Neural cell (in vitro differentiated cells): ENCODE measurements around the gene PIGL. TPM values are rescaled to one million over a fixed set of nuclear protein-coding genes. Genes with fewer than 3 reads are reported as not detected.

Experiments used
- H2AFZ ChIP-seq: fragments of 200-600, 300-800 bp; sonication (generic), shearing (Covaris generic); 2 replicates; pipeline ENCODE4 v1.6.0; 2014; ENCODE audit warnings: low read depth, mild to moderate bottlenecking, antibody characterized with exemption, low read length, moderate library complexity
- H3F3A ChIP-seq: fragments of 200-600 bp; shearing (Covaris generic); 2 replicates; pipeline ENCODE4 v1.6.1; 2016; ENCODE audit warnings: mild to moderate bottlenecking, moderate library complexity, mixed read lengths, antibody characterized with exemption, low read length; ENCODE audit not compliant: insufficient read depth, poor library complexity, severe bottlenecking
- H3K27ac ChIP-seq: fragments of 200-600, 300-800 bp; sonication (generic), shearing (Covaris generic); 2 replicates; pipeline ENCODE4 v1.5.1; 2014; ENCODE audit warnings: mild to moderate bottlenecking, low read length, moderate library complexity
- H3K27me3 ChIP-seq: fragments of 300-800, 200-600 bp; sonication (generic), shearing (Covaris generic); 2 replicates; pipeline ENCODE4 v1.6.0; 2014; ENCODE audit warnings: mild to moderate bottlenecking, low read depth, low read length, moderate library complexity; ENCODE audit not compliant: insufficient read depth
- H3K36me3 ChIP-seq: fragments of 300-800, 200-600 bp; sonication (generic), shearing (Covaris generic); 2 replicates; pipeline ENCODE4 v1.5.1; 2014; ENCODE audit warnings: mild to moderate bottlenecking, antibody characterized with exemption, low read length, moderate library complexity; ENCODE audit not compliant: insufficient read depth
- H3K4me2 ChIP-seq: fragments of 300-800, 200-600 bp; sonication (generic), shearing (Covaris generic); 2 replicates; pipeline ENCODE4 v1.6.0; 2014; ENCODE audit warnings: mild to moderate bottlenecking, low read length
- H3K4me3 ChIP-seq: fragments of 300-800, 200-600 bp; sonication (generic), shearing (Covaris generic); 2 replicates; pipeline ENCODE4 v1.5.1; 2014; ENCODE audit warnings: mild to moderate bottlenecking, low read length, moderate library complexity
- H3K79me2 ChIP-seq: fragments of 200-600 bp; shearing (Covaris generic); replicated peaks from 2 replicates; pipeline ENCODE4 v1.6.0; 2014; ENCODE audit warnings: mild to moderate bottlenecking, low read length, moderate library complexity; ENCODE audit not compliant: insufficient read depth
- H3K9ac ChIP-seq: fragments of 300-800, 200-600 bp; sonication (generic), shearing (Covaris generic); 2 replicates; pipeline ENCODE4 v1.6.1; 2016; ENCODE audit warnings: mild to moderate bottlenecking, low read length, mixed read lengths
- H3K9me2 ChIP-seq: fragments of 200-600 bp; shearing (Covaris generic); 2 replicates; pipeline ENCODE4 v1.6.1; 2016; ENCODE audit warnings: mild to moderate bottlenecking, low read length, mixed read lengths; ENCODE audit not compliant: insufficient read depth
- H3K9me3 ChIP-seq: fragments of 200-600, 300-800 bp; sonication (generic), shearing (Covaris generic); 2 replicates; pipeline ENCODE4 v1.6.1; 2016; ENCODE audit warnings: mild to moderate bottlenecking, mixed run types, low read length, moderate library complexity, mixed read lengths
- H4K20me1 ChIP-seq: fragments of 200-600 bp; shearing (Covaris generic); 2 replicates; pipeline ENCODE4 v1.6.1; 2016; ENCODE audit warnings: mild to moderate bottlenecking, mixed run types; ENCODE audit not compliant: insufficient read depth
- CTCF ChIP-seq: fragments of 450-650 bp; IDR thresholded peaks from 2 replicates; pipeline ENCODE4 v1.5.1; 2014; ENCODE audit warnings: antibody characterized with exemption, mild to moderate bottlenecking, moderate library complexity; ENCODE audit not compliant: poor library complexity, severe bottlenecking
- EP300 ChIP-seq: fragments of 450-650 bp; conservative IDR thresholded peaks from 2 replicates; pipeline ENCODE4 v1.6.1; 2014; ENCODE audit warnings: antibody characterized with exemption, mild to moderate bottlenecking, moderate library complexity; ENCODE audit not compliant: poor library complexity, severe bottlenecking
- EZH2 ChIP-seq: fragments of 200-600, 300-800 bp; shearing (Covaris generic), sonication (generic); IDR thresholded peaks from 2 replicates; pipeline ENCODE4 v1.6.1; 2014; ENCODE audit warnings: antibody characterized with exemption, low read length, borderline replicate concordance, mild to moderate bottlenecking; ENCODE audit not compliant: insufficient read depth, poor library complexity, severe bottlenecking
- MXI1 ChIP-seq: fragments of 450-650 bp; conservative IDR thresholded peaks from 2 replicates; pipeline ENCODE4 v1.6.1; 2014; ENCODE audit warnings: antibody characterized with exemption, mild to moderate bottlenecking; ENCODE audit not compliant: poor library complexity, severe bottlenecking
- POLR2AphosphoS5 ChIP-seq: IDR thresholded peaks from 2 replicates; pipeline ENCODE4 v1.6.1; 2012
- RAD21 ChIP-seq: fragments of 450-650 bp; conservative IDR thresholded peaks from 2 replicates; pipeline ENCODE4 v1.6.1; 2014; ENCODE audit warnings: antibody characterized with exemption, mild to moderate bottlenecking, moderate library complexity
- REST ChIP-seq: IDR thresholded peaks from 2 replicates; pipeline ENCODE4 v1.6.1; 2012; ENCODE audit warnings: borderline replicate concordance
- SMC3 ChIP-seq: fragments of 450-650 bp; conservative IDR thresholded peaks from 2 replicates; pipeline ENCODE4 v1.6.1; 2014; ENCODE audit warnings: antibody characterized with exemption, mild to moderate bottlenecking, moderate library complexity; ENCODE audit not compliant: poor library complexity
- TAF1 ChIP-seq: IDR thresholded peaks from 2 replicates; pipeline ENCODE4 v1.6.1; 2012; ENCODE audit warnings: low read depth
- polyA plus RNA-seq: library from polyadenylated mRNA; depleted of rRNA; stranded (reverse); fragments of >200 nt; gene quantifications from 2 replicates; pipeline ENCODE4 v1.2.3, GENCODE V29; 2014

PIGL gene
- polyA plus RNA-seq, 1 donor from 2014 or later = 75.5 TPM

- H3K79me2 ChIP-seq = no peaks in the 10 kb centered on the region
- no peak overlapping the region for H3K9ac ChIP-seq
- H4K20me1 ChIP-seq = no peaks in the 10 kb centered on the region
- no peaks in the 10 kb centered on the region for H3K27me3 ChIP-seq
- TF ChIP-seq MXI1 = no peak
- no peak for TF ChIP-seq EZH2
- TF ChIP-seq EP300 = no peak
- TF ChIP-seq RAD21 = no peak
- no peak for TF ChIP-seq TAF1
- TF ChIP-seq POLR2AphosphoS5 = no peak
- TF ChIP-seq REST = no peak
- TF ChIP-seq SMC3 = no peak
- TF ChIP-seq CTCF = no peak
- H3K4me2 ChIP-seq = no peak overlapping the region
- H3K9me2 ChIP-seq = no peaks in the 10 kb centered on the region
- H2AFZ ChIP-seq = no peak overlapping the region
- no peaks in the 10 kb centered on the region for H3K36me3 ChIP-seq
- no peaks in the 10 kb centered on the region for H3K9me3 ChIP-seq
- no peak overlapping the region for H3K27ac ChIP-seq
- no peak overlapping the region for H3K4me3 ChIP-seq
- H3F3A ChIP-seq = no peaks in the 10 kb centered on the region
Observed at GRCh38 chr17:16258901-16259300, 41.9 kb downstream of the PIGL start.

- Histone ChIP-seq H3K27me3 (no peaks in the 10 kb centered on the region), H3K79me2 (no peaks in the 10 kb centered on the region), H3K9me2 (no peaks in the 10 kb centered on the region), H3F3A (no peaks in the 10 kb centered on the region), H3K36me3 (no peaks in the 10 kb centered on the region), H2AFZ (no peak overlapping the region), H4K20me1 (no peaks in the 10 kb centered on the region), H3K27ac (no peak overlapping the region), H3K9ac (no peak overlapping the region), H3K4me2 (no peak overlapping the region), H3K4me3 (no peak overlapping the region), H3K9me3 (no peaks in the 10 kb centered on the region)
- TF ChIP-seq SMC3 = no peak
- no peak for TF ChIP-seq EP300
- TF ChIP-seq TAF1 = no peak
- TF ChIP-seq CTCF = no peak
- no peak for TF ChIP-seq EZH2
- no peak for TF ChIP-seq MXI1
Observed at GRCh38 chr17:16259926-16260325, 42.9 kb downstream of the PIGL start.
